Neutrophil (primary cell): ENCODE results near the gene FAIM2.

Experiments
- H3K27ac ChIP-seq: fragments of 200-600 bp; sonication (generic); 2 replicates; pipeline ENCODE4 v1.5.1; 2016; ENCODE audit warnings: mild to moderate bottlenecking, moderate library complexity
- H3K27me3 ChIP-seq: fragments of 200-600 bp; sonication (generic); 2 replicates; pipeline ENCODE4 v1.6.0; 2016; ENCODE audit warnings: mild to moderate bottlenecking
- H3K36me3 ChIP-seq: fragments of 200-600 bp; sonication (generic); 2 replicates; pipeline ENCODE4 v1.5.1; 2017
- H3K4me1 ChIP-seq, 2 experiments: fragments of 200-600 bp in 1 of 2; sonication (generic) in 1 of 2; 1 replicate in 1 of 2; 2 replicates in 1 of 2; pipeline versions ENCODE4 v1.5.1 to v1.6.1; 2013 to 2016; ENCODE audit warnings: low read depth in 1 of 2, low read length in 1 of 2, mild to moderate bottlenecking in 1 of 2, moderate library complexity in 1 of 2; ENCODE audit not compliant: control insufficient read depth in 1 of 2, insufficient read depth in 1 of 2
- H3K4me3 ChIP-seq, 2 experiments: fragments of 200-600 bp in 1 of 2; sonication (generic) in 1 of 2; 1 replicate in 1 of 2; 2 replicates in 1 of 2; pipeline ENCODE4 v1.5.1; 2013 to 2016; ENCODE audit warnings: low read depth in 1 of 2, low read length in 1 of 2, mild to moderate bottlenecking in 1 of 2, moderate library complexity in 1 of 2
- H3K9me3 ChIP-seq: fragments of 200-600 bp; sonication (generic); 2 replicates; pipeline ENCODE4 v1.5.1; 2016
- CTCF ChIP-seq: fragments of 200-600 bp; sonication (generic); IDR thresholded peaks from 2 replicates; pipeline ENCODE4 v1.5.1; 2016; ENCODE audit warnings: antibody characterized with exemption

The FAIM2 gene

DNA sequence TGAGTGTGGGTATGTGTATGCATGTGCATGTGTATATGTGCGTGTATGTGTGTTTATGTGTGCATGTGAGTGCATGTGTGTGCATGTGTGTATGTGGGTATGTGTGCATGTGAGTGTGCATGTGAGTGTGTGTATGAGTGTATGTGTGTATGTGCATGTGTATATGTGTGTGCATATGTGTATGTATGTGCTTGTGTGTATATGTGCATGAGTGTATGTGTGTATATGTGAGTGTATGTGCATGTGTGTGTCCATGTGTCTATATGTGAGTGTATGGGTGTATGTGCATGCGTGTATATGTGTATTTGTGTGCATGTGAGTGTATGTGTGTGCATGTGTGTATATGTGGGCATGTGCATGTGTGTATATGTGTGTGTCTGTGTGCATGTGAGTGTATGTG lies 25.7 kb downstream of the FAIM2 start:
- H3K4me3 ChIP-seq, result no peak overlapping the region
- H3K4me1 ChIP-seq, result no peaks in the 10 kb centered on the region
- no peak overlapping the region for H3K27ac ChIP-seq
- peaks cover 13% of the 10 kb centered on the region for H3K27me3 ChIP-seq
- TF ChIP-seq CTCF, result no peak
- no peaks in the 10 kb centered on the region for H3K36me3 ChIP-seq
- no peaks in the 10 kb centered on the region for H3K9me3 ChIP-seq

DNA sequence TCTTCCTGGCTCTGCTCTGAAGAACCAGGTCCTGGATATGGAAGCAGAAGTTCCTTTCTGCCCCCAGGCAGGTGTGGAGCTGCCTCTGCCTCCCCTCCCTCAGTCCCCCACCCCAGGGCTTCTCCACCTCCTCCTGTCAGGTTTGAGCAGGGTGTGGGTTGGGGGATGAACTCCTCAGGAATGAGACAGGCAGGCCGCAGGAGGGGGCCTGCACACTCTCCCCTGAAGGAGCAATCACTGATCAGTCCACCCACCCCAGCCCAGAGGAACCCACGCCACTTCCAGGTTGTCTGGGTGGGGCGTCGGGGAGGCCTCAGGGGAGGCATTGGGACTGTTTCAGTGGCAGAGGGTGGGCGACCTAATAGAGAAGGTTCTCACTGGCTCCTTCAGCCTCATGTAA lies 26.6 kb downstream of the FAIM2 start:
- TF ChIP-seq CTCF, result no peak
- H3K4me1 ChIP-seq, result no peaks in the 10 kb centered on the region
- peaks cover 12% of the 10 kb centered on the region for H3K27me3 ChIP-seq
- H3K27ac ChIP-seq, result no peak overlapping the region
- H3K4me3 ChIP-seq, result no peak overlapping the region
- H3K36me3 ChIP-seq, result no peaks in the 10 kb centered on the region
- no peaks in the 10 kb centered on the region for H3K9me3 ChIP-seq

GRCh38 chr12:49876070-49876469 lies 27.6 kb downstream of the FAIM2 start:
- Histone ChIP-seq H3K4me1 (no peaks in the 10 kb centered on the region), H3K4me3 (no peak overlapping the region), H3K27ac (no peak overlapping the region), H3K27me3 (peaks cover 12% of the 10 kb centered on the region), H3K9me3 (no peaks in the 10 kb centered on the region), H3K36me3 (no peaks in the 10 kb centered on the region)
- no peak for TF ChIP-seq CTCF

GRCh38 chr12:49875115-49875720 lies 28.5 kb downstream of the FAIM2 start:
- Histone ChIP-seq H3K4me3 (no peak overlapping the region), H3K27me3 (peaks cover 12% of the 10 kb centered on the region), H3K27ac (no peak overlapping the region), H3K9me3 (no peaks in the 10 kb centered on the region), H3K4me1 (no peaks in the 10 kb centered on the region), H3K36me3 (no peaks in the 10 kb centered on the region)
- TF ChIP-seq CTCF, result no peak

DNA sequence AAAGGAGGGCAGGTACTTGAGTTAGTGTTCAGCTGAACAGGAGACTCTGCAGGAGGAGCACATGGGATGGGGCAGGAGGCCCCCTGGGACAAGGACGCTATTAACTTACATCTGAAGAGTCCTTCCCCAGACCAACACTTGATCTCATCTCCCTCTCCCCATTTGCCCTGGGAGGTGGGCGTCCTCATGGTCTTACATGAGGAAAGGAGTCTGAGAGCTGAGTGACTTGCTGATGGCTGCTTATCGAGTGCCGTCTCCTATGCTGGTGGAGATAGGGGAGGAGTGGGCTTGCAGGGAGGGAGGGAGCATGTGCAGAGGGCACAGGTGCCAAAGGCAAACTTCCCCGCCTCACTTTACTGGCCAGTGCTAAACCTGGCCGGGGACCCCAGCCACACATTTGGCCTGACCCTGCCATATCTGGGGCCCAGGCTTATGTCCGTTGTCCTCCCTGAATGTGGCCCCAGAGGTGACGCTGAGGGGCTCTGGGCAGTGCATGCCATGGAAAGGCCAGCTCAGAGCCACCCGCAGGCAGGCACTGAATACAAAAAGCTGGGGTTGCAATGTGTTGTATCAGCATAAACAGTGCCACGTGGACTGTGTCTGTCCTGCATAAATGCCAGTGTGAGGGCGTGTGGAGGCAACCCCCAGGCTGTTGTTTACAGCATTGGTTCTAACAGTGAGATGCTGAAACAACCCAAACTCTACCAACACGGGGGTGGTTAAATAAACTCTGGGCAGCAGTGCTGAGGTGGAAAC lies 29.4 kb downstream of the FAIM2 start:
- TF ChIP-seq CTCF, result no peak
- no peaks in the 10 kb centered on the region for H3K36me3 ChIP-seq
- H3K4me1 ChIP-seq, result no peaks in the 10 kb centered on the region
- peaks cover 19% of the 10 kb centered on the region for H3K27me3 ChIP-seq
- no peak overlapping the region for H3K27ac ChIP-seq
- no peak overlapping the region for H3K4me3 ChIP-seq
- no peaks in the 10 kb centered on the region for H3K9me3 ChIP-seq
